Thyroid gland (tissue), 4 donors: Measurements from ENCODE around the gene FARS2. TPM values are rescaled to one million over a fixed set of nuclear protein-coding genes. Genes with fewer than 3 reads are reported as not detected.

Experiments used
- DNase-seq, 2 donors: peaks; one replicate each; pipeline ENCODE4 v3.0.0-alpha.2; 2019
- H3K27ac ChIP-seq, 3 donors: fragments of 200-600 bp; sonication (generic); 1 replicate in 2 of 3; 2 replicates in 1 of 3; pipeline ENCODE4 v1.5.1; 2016 to 2019; ENCODE audit warnings: mild to moderate bottlenecking in 1 of 3, moderate library complexity in 1 of 3
- H3K27me3 ChIP-seq: fragments of 200-600 bp; sonication (generic); one replicate; pipeline ENCODE4 v1.5.1; 2019
- H3K36me3 ChIP-seq, 2 donors: fragments of 200-600 bp; sonication (generic); one replicate each; pipeline ENCODE4 v1.5.1; 2016 to 2019
- H3K4me1 ChIP-seq, 2 donors: fragments of 200-600 bp; sonication (generic); one replicate each; pipeline ENCODE4 v1.5.1; 2017 to 2019
- H3K4me3 ChIP-seq, 3 donors: fragments of 200-600 bp; sonication (generic); replicated peaks in 1 of 3; 1 replicate in 2 of 3; 2 replicates in 1 of 3; pipeline ENCODE4 v1.5.1; 2016; ENCODE audit warnings: mild to moderate bottlenecking in 1 of 3
- H3K9me3 ChIP-seq: fragments of 200-600 bp; sonication (generic); one replicate; pipeline ENCODE4 v1.5.1; 2017
- CTCF ChIP-seq, 6 experiments: fragments of 200-600 bp in 3 of 6; fragments of 450-650 bp in 3 of 6; sonication (generic) in 3 of 6; IDR thresholded peaks; one replicate each; pipeline ENCODE4 v1.5.1; 2016 to 2019; ENCODE audit warnings: antibody characterized with exemption in 6 of 6, mild to moderate bottlenecking in 2 of 6, inconsistent platforms in 1 of 6, moderate library complexity in 1 of 6
- POLR2A ChIP-seq, 2 donors: fragments of 450-650 bp; IDR thresholded peaks; one replicate each; pipeline ENCODE4 v1.6.1; 2017; ENCODE audit warnings: antibody characterized with exemption in 2 of 2, mild to moderate bottlenecking in 2 of 2, moderate library complexity in 1 of 2
- whole genome bisulfite sequencing, 2 donors: methylation state at CpG; one replicate each; pipeline ENCODE4 v1.1.5; 2017; 5-methylcytosine and 5-hydroxymethylcytosine counted together
- intact Hi-C: fragments of 100-400 bp; cut with DNase I; formaldehyde crosslinking; loops from one replicate; pipeline ENCODE4 v1.15.1; 2023
- total RNA-seq, 4 donors: library from RNA; depleted of rRNA; stranded (reverse); fragments of >200 nt; gene quantifications; one replicate each; pipeline ENCODE4 v1.2.3, GENCODE V29; 2016

FARS2 gene
- total RNA-seq, 4 donors from 2014 or later = 27.4 to 47.1 (median 34.2) TPM

- no peak overlapping the region for H3K27ac ChIP-seq
- intact Hi-C loops = no loop called here
- TF ChIP-seq POLR2A (IDR thresholded peaks at IDR 0.05) = no peak
- no peaks in the 10 kb centered on the region for H3K36me3 ChIP-seq
- H3K4me3 ChIP-seq = no peak overlapping the region
- no peak for DNase-seq
- H3K27me3 ChIP-seq = no peaks in the 10 kb centered on the region
- 89 to 94% methylated on average over 6 of the region's 6 CpGs for WGBS, 2 donors
- H3K4me1 ChIP-seq = no peaks in the 10 kb centered on the region
- H3K9me3 ChIP-seq = no peaks in the 10 kb centered on the region
These were observed 90.4 kb downstream of the FARS2 start for GRCh38 chr6:5351552-5352210.

- Histone ChIP-seq H3K36me3 (no peaks in the 10 kb centered on the region), H3K4me3 (no peak overlapping the region), H3K9me3 (no peaks in the 10 kb centered on the region), H3K4me1 (no peaks in the 10 kb centered on the region), H3K27ac (no peak overlapping the region), H3K27me3 (no peaks in the 10 kb centered on the region)
- TF ChIP-seq POLR2A (IDR thresholded peaks at IDR 0.05) = no peak
- no peak for TF ChIP-seq CTCF (IDR thresholded peaks at IDR 0.05)
- DNase-seq = no peak
- intact Hi-C loops = no loop called here
- 83 to 88% methylated on average over 1 of the region's 1 CpG for WGBS, 2 donors
These were observed 92.7 kb downstream of the FARS2 start for GRCh38 chr6:5353971-5354370.

- Histone ChIP-seq H3K27ac (no peak overlapping the region), H3K4me1 (peaks cover 8 to 10% of the 10 kb centered on the region in 2 donors), H3K4me3 (no peak overlapping the region), H3K9me3 (no peaks in the 10 kb centered on the region), H3K27me3 (no peaks in the 10 kb centered on the region), H3K36me3 (no peaks in the 10 kb centered on the region)
- intact Hi-C loops = no loop called here
- TF ChIP-seq CTCF (IDR thresholded peaks at IDR 0.05) (no peak), POLR2A (IDR thresholded peaks at IDR 0.05) (no peak)
- DNase-seq = no peak
- 91 to 97% methylated on average over 1 of the region's 1 CpG for WGBS, 2 donors
These were observed 96.2 kb downstream of the FARS2 start for GRCh38 chr6:5357486-5357885.

- H3K27me3 ChIP-seq = no peaks in the 10 kb centered on the region
- TF ChIP-seq CTCF (IDR thresholded peaks at IDR 0.05) (no peak), POLR2A (IDR thresholded peaks at IDR 0.05) (no peak)
- WGBS, 2 donors = 83 to 92% methylated on average over 2 of the region's 2 CpGs
- H3K9me3 ChIP-seq = no peaks in the 10 kb centered on the region
- H3K36me3 ChIP-seq = no peaks in the 10 kb centered on the region
- DNase-seq = no peak
- intact Hi-C loops = no loop called here
- H3K27ac ChIP-seq = no peak overlapping the region
- H3K4me1 ChIP-seq = peaks cover 8 to 10% of the 10 kb centered on the region in 2 donors
- no peak overlapping the region for H3K4me3 ChIP-seq
These were observed 98.1 kb downstream of the FARS2 start for GRCh38 chr6:5359417-5359816.

- no peak for DNase-seq
- no peaks in the 10 kb centered on the region for H3K27me3 ChIP-seq
- no peak for TF ChIP-seq POLR2A (IDR thresholded peaks at IDR 0.05)
- no peak for TF ChIP-seq CTCF (IDR thresholded peaks at IDR 0.05)
- 58 to 72% methylated on average over 2 of the region's 2 CpGs for WGBS, 2 donors
- H3K4me3 ChIP-seq = no peak overlapping the region
- intact Hi-C loops = no loop called here
- no peaks in the 10 kb centered on the region for H3K36me3 ChIP-seq
- H3K9me3 ChIP-seq = no peaks in the 10 kb centered on the region
- no peak overlapping the region for H3K27ac ChIP-seq
- peaks cover 8 to 10% of the 10 kb centered on the region in 2 donors for H3K4me1 ChIP-seq
These were observed 100.1 kb downstream of the FARS2 start for GRCh38 chr6:5361396-5361795.
